Nephron (organoid): Measurements from ENCODE around the gene TMEM170B.

Experiments
- H3K27ac Mint-ChIP-seq, 3 experiments: 2 replicates each; pipeline ENCODE4 v1.8.0; 2020; ENCODE audit warnings: mixed read lengths in 3 of 3, mild to moderate bottlenecking in 2 of 3, moderate library complexity in 1 of 3
- H3K27me3 Mint-ChIP-seq: 2 replicates; pipeline ENCODE4 v1.8.0; 2021; ENCODE audit warnings: low read depth, mild to moderate bottlenecking, moderate library complexity, mixed read lengths
- H3K36me3 Mint-ChIP-seq: 2 replicates; pipeline ENCODE4 v1.8.0; 2020; ENCODE audit warnings: low read depth, mixed read lengths
- H3K4me1 Mint-ChIP-seq: 2 replicates; pipeline ENCODE4 v1.8.0; 2020; ENCODE audit warnings: mixed read lengths
- H3K4me3 Mint-ChIP-seq, 3 experiments: 2 replicates each; pipeline ENCODE4 v1.8.0; 2020; ENCODE audit warnings: mild to moderate bottlenecking in 3 of 3, mixed read lengths in 3 of 3, moderate library complexity in 2 of 3
- H3K9me3 Mint-ChIP-seq: 2 replicates; pipeline ENCODE4 v1.8.0; 2020; ENCODE audit warnings: mixed read lengths
- TF ChIP-seq, protein P1 (sequence below), 3 experiments: fragments of 200-600 bp; sonication (generic); IDR thresholded peaks; one replicate each; pipeline ENCODE4 v1.5.0; 2021; ENCODE audit warnings: antibody characterized with exemption in 3 of 3; ENCODE audit not compliant: unreplicated experiment in 3 of 3

Gene TMEM170B

DNA sequence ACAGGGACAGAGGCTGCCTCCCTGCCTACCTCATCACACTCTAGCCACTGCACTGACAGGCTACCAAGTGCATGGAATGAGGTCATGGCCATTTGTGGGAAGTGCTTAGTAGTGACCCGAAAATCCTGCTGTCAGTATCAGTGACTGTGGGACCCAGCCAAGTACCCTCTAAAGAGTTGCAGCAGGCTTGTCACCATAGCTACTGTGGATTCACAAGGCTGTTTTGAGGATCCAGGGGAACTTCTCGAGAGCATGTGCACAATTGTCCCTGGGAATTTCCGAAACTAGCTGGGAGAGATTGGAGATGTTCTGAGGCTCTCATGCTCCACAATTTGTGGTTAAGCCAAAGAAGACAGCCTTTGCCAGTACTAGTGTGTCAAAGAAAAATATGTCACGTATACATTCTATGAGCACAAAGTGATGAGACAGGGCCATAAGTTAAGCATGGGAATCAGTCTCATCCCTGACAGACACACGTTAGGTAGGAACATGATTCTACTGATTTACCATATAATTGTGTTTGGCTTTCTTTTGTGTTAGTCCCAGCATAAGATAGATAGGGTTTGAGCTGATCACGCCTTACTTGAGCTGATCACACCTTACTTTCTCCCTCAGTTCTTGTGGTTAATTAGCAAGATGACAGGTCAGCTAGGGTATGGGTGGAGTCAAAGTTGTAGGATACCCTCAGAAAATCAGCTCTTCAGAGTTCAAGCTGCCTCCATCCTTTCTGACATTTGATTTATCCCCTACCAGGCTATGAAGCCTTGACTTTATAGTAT lies 42.6 kb upstream of the TMEM170B start:
- Mint-ChIP-seq H3K9me3 (peaks cover 1% of the 10 kb centered on the region), H3K4me3 (no peak overlapping the region), H3K36me3 (no peaks in the 10 kb centered on the region), H3K27ac (peak overlapping the region in 2 of 3 experiments; percentile 4 to 15), H3K4me1 (no peaks in the 10 kb centered on the region), H3K27me3 (no peaks in the 10 kb centered on the region)
- TF ChIP-seq, protein P1, sequence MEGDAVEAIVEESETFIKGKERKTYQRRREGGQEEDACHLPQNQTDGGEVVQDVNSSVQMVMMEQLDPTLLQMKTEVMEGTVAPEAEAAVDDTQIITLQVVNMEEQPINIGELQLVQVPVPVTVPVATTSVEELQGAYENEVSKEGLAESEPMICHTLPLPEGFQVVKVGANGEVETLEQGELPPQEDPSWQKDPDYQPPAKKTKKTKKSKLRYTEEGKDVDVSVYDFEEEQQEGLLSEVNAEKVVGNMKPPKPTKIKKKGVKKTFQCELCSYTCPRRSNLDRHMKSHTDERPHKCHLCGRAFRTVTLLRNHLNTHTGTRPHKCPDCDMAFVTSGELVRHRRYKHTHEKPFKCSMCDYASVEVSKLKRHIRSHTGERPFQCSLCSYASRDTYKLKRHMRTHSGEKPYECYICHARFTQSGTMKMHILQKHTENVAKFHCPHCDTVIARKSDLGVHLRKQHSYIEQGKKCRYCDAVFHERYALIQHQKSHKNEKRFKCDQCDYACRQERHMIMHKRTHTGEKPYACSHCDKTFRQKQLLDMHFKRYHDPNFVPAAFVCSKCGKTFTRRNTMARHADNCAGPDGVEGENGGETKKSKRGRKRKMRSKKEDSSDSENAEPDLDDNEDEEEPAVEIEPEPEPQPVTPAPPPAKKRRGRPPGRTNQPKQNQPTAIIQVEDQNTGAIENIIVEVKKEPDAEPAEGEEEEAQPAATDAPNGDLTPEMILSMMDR (IDR thresholded peaks at IDR 0.05; ENCODE audit: unreplicated experiment in 3 of 3), result no peak

DNA sequence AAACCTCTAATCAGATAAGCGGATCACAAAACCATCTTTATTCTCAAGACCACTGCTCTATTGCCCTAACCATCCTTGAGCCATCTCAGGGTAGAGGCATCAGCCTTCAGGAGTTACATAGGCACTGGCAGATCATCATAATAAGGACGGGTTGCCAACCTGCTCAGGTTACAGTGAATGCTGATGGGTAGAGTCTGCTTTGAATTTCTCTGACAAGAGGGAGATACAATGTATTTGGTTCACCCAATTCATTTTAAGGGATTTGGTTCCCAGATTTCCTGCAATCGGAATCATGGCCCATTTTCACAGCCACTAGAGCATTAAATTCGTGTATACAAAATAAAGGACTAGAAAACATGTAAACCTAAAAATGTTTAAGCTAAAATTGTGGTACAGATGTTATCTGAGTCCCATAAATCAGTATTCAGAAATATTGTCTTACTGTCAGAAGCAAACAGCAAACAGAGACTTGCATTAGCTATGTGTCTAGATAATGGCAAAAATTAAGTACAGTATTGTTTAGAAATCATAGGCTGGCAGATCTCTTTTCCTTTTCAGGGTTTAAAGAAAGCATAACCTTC lies 41.9 kb upstream of the TMEM170B start:
- Mint-ChIP-seq H3K4me1 (no peaks in the 10 kb centered on the region), H3K27me3 (no peaks in the 10 kb centered on the region), H3K4me3 (no peak overlapping the region), H3K36me3 (no peaks in the 10 kb centered on the region), H3K9me3 (peaks cover 3% of the 10 kb centered on the region), H3K27ac (peak overlapping the region in 2 of 3 experiments; percentile 4 to 26)
- TF ChIP-seq, protein P1 (IDR thresholded peaks at IDR 0.05; ENCODE audit: unreplicated experiment in 3 of 3), result no peak

DNA sequence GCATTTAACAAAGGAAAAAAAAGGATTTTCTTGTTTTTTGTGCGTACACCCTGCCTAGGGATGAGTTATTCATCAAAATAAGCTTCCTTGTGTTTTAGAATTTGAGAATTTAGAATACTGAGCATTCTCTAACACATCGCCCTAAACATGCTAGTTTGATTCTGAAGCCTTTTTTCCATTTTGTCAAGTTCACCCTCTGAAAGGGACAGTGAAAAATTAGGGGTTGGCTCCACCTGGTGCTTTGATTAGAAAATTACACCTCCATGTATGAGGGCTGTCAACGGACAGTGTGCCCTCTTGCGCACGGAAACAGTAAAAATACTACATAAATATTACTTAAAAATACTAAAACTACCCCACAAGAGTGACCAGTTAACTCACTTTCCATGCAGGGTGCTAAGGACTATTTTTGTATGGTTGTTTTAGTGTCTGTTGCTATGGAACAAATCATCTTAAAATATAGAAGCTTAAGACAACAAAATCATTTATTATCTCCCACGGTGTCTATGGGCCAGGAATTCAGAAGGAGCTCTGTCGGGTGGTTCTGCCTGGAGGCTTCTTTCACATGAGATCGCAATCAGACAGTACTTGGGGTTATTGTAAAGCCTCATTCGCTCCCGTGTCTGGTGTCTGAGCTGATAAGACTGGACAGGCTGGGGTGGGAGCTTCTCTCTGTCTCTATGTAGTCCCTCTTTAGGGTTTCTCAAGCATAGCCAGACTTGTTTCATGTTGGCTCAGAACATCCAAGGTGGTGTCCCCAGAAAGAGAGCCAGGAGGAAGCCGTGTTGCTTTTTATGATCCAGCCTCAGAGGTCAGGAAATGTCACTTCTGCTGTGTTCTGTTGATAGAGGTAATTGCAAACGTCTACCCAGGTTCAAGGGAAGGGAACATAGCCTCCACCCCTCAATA lies 41.1 kb upstream of the TMEM170B start:
- Mint-ChIP-seq H3K27ac (peak overlapping the region in 2 of 3 experiments; percentile 26 to 61), H3K4me3 (no peak overlapping the region), H3K9me3 (peaks cover 5% of the 10 kb centered on the region), H3K4me1 (no peaks in the 10 kb centered on the region), H3K27me3 (no peaks in the 10 kb centered on the region), H3K36me3 (no peaks in the 10 kb centered on the region)
- TF ChIP-seq, protein P1 (IDR thresholded peaks at IDR 0.05; ENCODE audit: unreplicated experiment in 3 of 3), result peak; percentile 88 to 98 (median 96)

DNA sequence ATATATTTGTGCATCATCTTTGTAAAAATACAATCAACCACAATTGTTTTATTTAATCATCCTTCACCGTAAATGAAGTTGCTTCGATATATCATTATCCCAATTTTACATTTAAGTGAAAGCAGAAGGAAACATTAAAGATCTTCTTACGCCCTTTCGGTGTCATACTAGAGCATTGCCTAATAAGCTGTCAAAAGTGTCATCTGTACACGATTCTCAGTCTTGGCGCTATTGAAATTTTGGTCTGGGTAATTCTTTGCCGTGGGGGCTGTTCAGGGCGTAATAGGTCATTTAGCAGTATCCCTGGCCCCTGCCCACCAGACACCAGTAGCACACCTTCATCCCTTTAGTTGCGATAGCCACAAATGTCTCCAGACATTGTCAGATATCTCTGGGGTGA lies 40.4 kb upstream of the TMEM170B start:
- Mint-ChIP-seq H3K27ac (no peak overlapping the region), H3K36me3 (no peaks in the 10 kb centered on the region), H3K4me3 (no peak overlapping the region), H3K4me1 (no peaks in the 10 kb centered on the region), H3K9me3 (peaks cover 5% of the 10 kb centered on the region), H3K27me3 (no peaks in the 10 kb centered on the region)
- TF ChIP-seq, protein P1 (IDR thresholded peaks at IDR 0.05; ENCODE audit: unreplicated experiment in 3 of 3), result no peak

DNA sequence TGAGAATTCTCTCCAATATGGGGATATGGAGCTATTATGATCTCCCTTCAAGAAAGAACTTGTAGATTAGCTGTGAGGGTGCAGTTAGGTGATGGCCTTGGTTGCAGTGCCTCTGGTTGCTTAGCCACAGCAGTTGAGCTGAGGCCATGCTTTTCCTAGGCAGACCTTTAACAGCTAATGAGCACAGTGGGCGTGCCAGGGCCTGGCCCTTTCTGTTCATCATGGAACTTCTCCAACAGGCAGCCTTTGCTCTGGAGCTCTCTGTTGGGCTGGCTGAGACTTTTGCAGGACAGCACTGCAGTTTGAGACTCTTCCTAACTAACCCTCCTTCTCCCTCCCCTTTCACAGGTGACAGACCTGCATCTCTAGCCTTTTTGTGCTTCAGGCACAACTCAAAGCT lies 39.7 kb upstream of the TMEM170B start:
- no peaks in the 10 kb centered on the region for H3K36me3 Mint-ChIP-seq
- no peaks in the 10 kb centered on the region for H3K4me1 Mint-ChIP-seq
- no peak overlapping the region for H3K27ac Mint-ChIP-seq
- H3K27me3 Mint-ChIP-seq, result no peaks in the 10 kb centered on the region
- peaks cover 5% of the 10 kb centered on the region for H3K9me3 Mint-ChIP-seq
- H3K4me3 Mint-ChIP-seq, result no peak overlapping the region
- TF ChIP-seq, protein P1 (IDR thresholded peaks at IDR 0.05; ENCODE audit: unreplicated experiment in 3 of 3), result no peak
